ENCODE data around the gene NFE2L1. TPM values are rescaled to one million over a fixed set of nuclear protein-coding genes. Genes with fewer than 3 reads are reported as not detected.
"Not testable (repeated sequence)": the region's sequence is repeated elsewhere in the genome, so short reads cannot be mapped to it uniquely, and the experiment has no call there.

NFE2L1 gene
- total and polyA plus RNA-seq, 4 donors = 87.4 to 148 (median 117) TPM

- WGBS (ENCODE audit: insufficient coverage) = 93% methylated on average over 3 of the region's 12 CpGs
- peaks cover 43% of the 10 kb centered on the region for H3K4me1 ChIP-seq (ENCODE audit: control insufficient read depth, insufficient read depth, low read length)
- no peaks in the 10 kb centered on the region for H3K27me3 ChIP-seq (ENCODE audit: control insufficient read depth, insufficient read depth, low read length)
- no peak overlapping the region for H3K27ac ChIP-seq (ENCODE audit: low read depth, low read length)
- no peaks in the 10 kb centered on the region for H3K36me3 ChIP-seq (ENCODE audit: control insufficient read depth, insufficient read depth, low read length)
- no peak overlapping the region for H3K4me3 ChIP-seq (ENCODE audit: low read depth, low read length)
- DNase-seq (ENCODE audit: low read depth in 4 of 6, low spot score in 6 of 6) = no peak
- no peaks in the 10 kb centered on the region for H3K9me3 ChIP-seq (ENCODE audit: control insufficient read depth, insufficient read depth, low read length)
Measured at GRCh38 chr17:48006936-48007709, 41.0 kb upstream of the NFE2L1 start.

DNA sequence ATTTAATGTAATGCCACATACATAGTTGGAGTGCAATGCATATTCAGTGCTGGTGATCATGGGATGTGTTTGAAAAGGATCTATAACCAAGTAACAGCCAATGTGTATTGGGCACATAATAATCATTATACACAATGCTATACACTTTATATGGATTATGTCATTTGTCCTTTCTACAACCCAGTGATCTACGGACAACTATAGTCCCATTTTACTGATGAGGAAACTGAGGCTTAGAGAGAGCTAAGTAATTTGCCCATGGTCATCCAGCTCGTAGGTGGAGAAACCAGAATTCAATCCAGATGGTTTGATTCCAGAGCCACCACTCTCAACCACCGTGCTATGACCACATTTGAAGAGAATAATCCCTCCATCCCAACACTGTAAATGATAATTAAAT, 38.0 kb upstream of the NFE2L1 start:
- WGBS (ENCODE audit: insufficient coverage) = no CpG with 5 or more reads among the region's 3 CpGs
- Histone ChIP-seq H3K4me1 (ENCODE audit: control insufficient read depth, insufficient read depth, low read length) (peaks cover 40% of the 10 kb centered on the region), H3K27me3 (ENCODE audit: control insufficient read depth, insufficient read depth, low read length) (no peaks in the 10 kb centered on the region), H3K4me3 (ENCODE audit: low read depth, low read length) (no peak overlapping the region), H3K27ac (ENCODE audit: low read depth, low read length) (no peak overlapping the region), H3K9me3 (ENCODE audit: control insufficient read depth, insufficient read depth, low read length) (no peaks in the 10 kb centered on the region), H3K36me3 (ENCODE audit: control insufficient read depth, insufficient read depth, low read length) (no peaks in the 10 kb centered on the region)
- no peak for DNase-seq (ENCODE audit: low read depth in 4 of 6, low spot score in 6 of 6)

GRCh38 chr17:48011405-48012150, 36.6 kb upstream of the NFE2L1 start:
- Histone ChIP-seq H3K27me3 (ENCODE audit: control insufficient read depth, insufficient read depth, low read length) (no peaks in the 10 kb centered on the region), H3K36me3 (ENCODE audit: control insufficient read depth, insufficient read depth, low read length) (no peaks in the 10 kb centered on the region), H3K9me3 (ENCODE audit: control insufficient read depth, insufficient read depth, low read length) (no peaks in the 10 kb centered on the region), H3K27ac (ENCODE audit: low read depth, low read length) (peak overlapping the region; percentile 42), H3K4me1 (ENCODE audit: control insufficient read depth, insufficient read depth, low read length) (peaks cover 40% of the 10 kb centered on the region), H3K4me3 (ENCODE audit: low read depth, low read length) (peak overlapping the region; percentile 40)
- whole genome bisulfite sequencing (ENCODE audit: insufficient coverage) = 0% methylated on average over 12 of the region's 23 CpGs
- DNase-seq (ENCODE audit: low read depth in 4 of 6, low spot score in 6 of 6) = peak in 2 of 6 donors; percentile 60 to 81

DNA sequence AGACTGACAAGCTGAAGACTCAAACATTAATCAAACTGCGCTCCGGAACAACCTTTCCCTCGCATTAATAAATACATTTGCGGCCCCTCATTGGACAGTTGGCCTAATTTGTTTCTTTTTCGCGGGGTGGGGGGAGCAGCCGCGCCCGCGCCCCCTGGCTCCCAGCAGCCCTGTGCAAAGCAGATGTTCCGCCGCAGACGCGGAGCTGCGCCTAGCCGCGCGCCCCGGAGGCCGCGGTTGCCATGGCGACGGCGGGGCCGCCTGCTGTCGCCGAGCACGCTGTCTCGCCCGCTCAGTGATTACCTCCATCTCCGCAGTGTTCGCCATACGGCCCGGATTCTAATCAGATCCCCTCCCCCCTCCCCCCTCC, 36.0 kb upstream of the NFE2L1 start:
- peak overlapping the region; percentile 40 for H3K4me3 ChIP-seq (ENCODE audit: low read depth, low read length)
- peaks cover 40% of the 10 kb centered on the region for H3K4me1 ChIP-seq (ENCODE audit: control insufficient read depth, insufficient read depth, low read length)
- H3K27ac ChIP-seq (ENCODE audit: low read depth, low read length) = no peak overlapping the region
- H3K36me3 ChIP-seq (ENCODE audit: control insufficient read depth, insufficient read depth, low read length) = no peaks in the 10 kb centered on the region
- no peaks in the 10 kb centered on the region for H3K27me3 ChIP-seq (ENCODE audit: control insufficient read depth, insufficient read depth, low read length)
- WGBS (ENCODE audit: insufficient coverage) = 0% methylated on average over 22 of the region's 34 CpGs
- H3K9me3 ChIP-seq (ENCODE audit: control insufficient read depth, insufficient read depth, low read length) = no peaks in the 10 kb centered on the region
- peak in 2 of 6 donors; percentile 95 to 97 for DNase-seq (ENCODE audit: low read depth in 4 of 6, low spot score in 6 of 6)

DNA sequence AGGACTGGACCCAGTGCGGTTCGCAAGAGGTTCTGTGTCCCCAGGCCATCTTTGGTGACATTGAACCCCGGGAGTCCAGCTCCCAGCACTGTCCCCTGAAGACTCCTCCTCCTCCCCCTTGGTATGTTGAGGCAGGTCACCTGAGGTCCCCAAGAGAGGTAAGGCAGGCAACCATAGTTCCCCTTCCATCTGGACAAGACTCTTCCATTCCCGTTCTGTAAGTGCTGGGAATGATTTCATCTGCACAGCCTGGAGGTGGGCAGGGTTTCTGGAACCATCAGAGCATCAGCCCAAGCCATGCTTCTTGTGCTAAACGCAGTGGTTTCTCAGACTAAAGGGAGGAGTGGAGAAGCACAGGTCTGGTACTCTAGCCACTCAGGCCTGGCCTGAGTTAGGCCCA, 35.5 kb upstream of the NFE2L1 start:
- Histone ChIP-seq H3K4me3 (ENCODE audit: low read depth, low read length) (peak overlapping the region; percentile 40), H3K27ac (ENCODE audit: low read depth, low read length) (peak overlapping the region; percentile 58)
- 25% methylated on average over 2 of the region's 5 CpGs for WGBS (ENCODE audit: insufficient coverage)

DNA sequence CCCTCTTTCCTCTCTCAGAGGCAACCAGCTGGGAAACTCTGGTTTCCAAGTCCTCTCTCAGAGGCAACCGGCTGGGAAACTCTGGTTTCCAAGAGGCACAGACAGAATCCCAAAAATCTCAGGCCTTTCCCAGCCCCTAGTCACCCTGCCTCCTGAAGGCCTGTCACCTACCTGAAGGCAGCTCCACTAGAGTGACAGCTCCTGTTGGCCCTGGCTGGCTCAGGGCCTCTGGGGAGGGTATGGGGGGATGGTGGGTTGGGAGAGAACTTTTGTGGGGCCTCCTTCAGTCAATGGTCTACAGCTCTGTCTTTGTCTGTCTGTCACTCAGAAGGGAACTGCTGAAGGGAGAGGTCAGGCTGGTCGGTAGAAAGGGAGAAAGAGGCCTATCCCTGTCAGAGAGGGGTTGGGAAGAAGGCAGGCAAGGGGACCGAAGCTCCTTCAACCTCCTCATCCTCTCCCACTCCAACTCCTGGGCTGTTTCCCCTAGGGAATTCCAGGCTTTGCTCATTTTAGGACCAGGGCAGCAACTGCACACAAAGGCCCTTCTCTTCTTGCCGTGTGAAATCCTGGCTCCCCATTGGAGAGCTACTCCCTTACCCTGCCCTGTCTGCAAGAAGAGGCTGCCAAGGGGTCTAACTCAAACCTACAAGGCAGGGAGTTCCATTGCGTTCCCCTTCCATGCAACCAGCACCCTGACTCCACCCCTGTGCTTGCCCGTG, 34.1 kb upstream of the NFE2L1 start:
- no peak overlapping the region for H3K4me3 ChIP-seq (ENCODE audit: low read depth, low read length)
- no peaks in the 10 kb centered on the region for H3K27me3 ChIP-seq (ENCODE audit: control insufficient read depth, insufficient read depth, low read length)
- no peaks in the 10 kb centered on the region for H3K9me3 ChIP-seq (ENCODE audit: control insufficient read depth, insufficient read depth, low read length)
- H3K4me1 ChIP-seq (ENCODE audit: control insufficient read depth, insufficient read depth, low read length) = peaks cover 45% of the 10 kb centered on the region
- H3K27ac ChIP-seq (ENCODE audit: low read depth, low read length) = peak overlapping the region; percentile 67
- no peaks in the 10 kb centered on the region for H3K36me3 ChIP-seq (ENCODE audit: control insufficient read depth, insufficient read depth, low read length)
- 22% methylated on average over 5 of the region's 6 CpGs for WGBS (ENCODE audit: insufficient coverage)
- DNase-seq (ENCODE audit: low read depth in 4 of 6, low spot score in 6 of 6) = no peak

More for the DNA sequence above, 35.5 kb upstream of the NFE2L1 start:
- Histone ChIP-seq H3K27me3 (ENCODE audit: control insufficient read depth, insufficient read depth, low read length) (no peaks in the 10 kb centered on the region), H3K36me3 (ENCODE audit: control insufficient read depth, insufficient read depth, low read length) (no peaks in the 10 kb centered on the region), H3K9me3 (ENCODE audit: control insufficient read depth, insufficient read depth, low read length) (no peaks in the 10 kb centered on the region), H3K4me1 (ENCODE audit: control insufficient read depth, insufficient read depth, low read length) (peaks cover 40% of the 10 kb centered on the region)
- DNase-seq (ENCODE audit: low read depth in 4 of 6, low spot score in 6 of 6) = peak in 1 of 6 donors; percentile 81

- no peaks in the 10 kb centered on the region for H3K9me3 ChIP-seq (ENCODE audit: control insufficient read depth, insufficient read depth, low read length)
- H3K27ac ChIP-seq (ENCODE audit: low read depth, low read length) = peak overlapping the region; percentile 67
- DNase-seq (ENCODE audit: low read depth in 4 of 6, low spot score in 6 of 6) = peak in 2 of 6 donors; percentile 66 to 99
- no peak overlapping the region for H3K4me3 ChIP-seq (ENCODE audit: low read depth, low read length)
- WGBS (ENCODE audit: insufficient coverage) = 27% methylated on average over 6 of the region's 8 CpGs
- no peaks in the 10 kb centered on the region for H3K27me3 ChIP-seq (ENCODE audit: control insufficient read depth, insufficient read depth, low read length)
- H3K4me1 ChIP-seq (ENCODE audit: control insufficient read depth, insufficient read depth, low read length) = peaks cover 45% of the 10 kb centered on the region
- no peaks in the 10 kb centered on the region for H3K36me3 ChIP-seq (ENCODE audit: control insufficient read depth, insufficient read depth, low read length)
Measured at GRCh38 chr17:48014595-48015111, 33.5 kb upstream of the NFE2L1 start.

GRCh38 chr17:48016112-48016511, 32.0 kb upstream of the NFE2L1 start:
- WGBS (ENCODE audit: insufficient coverage) = 94% methylated on average over 2 of the region's 2 CpGs
- Histone ChIP-seq H3K27me3 (ENCODE audit: control insufficient read depth, insufficient read depth, low read length) (no peaks in the 10 kb centered on the region), H3K4me1 (ENCODE audit: control insufficient read depth, insufficient read depth, low read length) (peaks cover 45% of the 10 kb centered on the region), H3K36me3 (ENCODE audit: control insufficient read depth, insufficient read depth, low read length) (no peaks in the 10 kb centered on the region), H3K4me3 (ENCODE audit: low read depth, low read length) (no peak overlapping the region), H3K27ac (ENCODE audit: low read depth, low read length) (no peak overlapping the region), H3K9me3 (ENCODE audit: control insufficient read depth, insufficient read depth, low read length) (no peaks in the 10 kb centered on the region)
- DNase-seq (ENCODE audit: low read depth in 4 of 6, low spot score in 6 of 6) = no peak

- H3K9me3 ChIP-seq (ENCODE audit: control insufficient read depth, insufficient read depth, low read length); H3K27ac ChIP-seq (ENCODE audit: low read depth, low read length); H3K36me3 ChIP-seq (ENCODE audit: control insufficient read depth, insufficient read depth, low read length); DNase-seq (ENCODE audit: low read depth in 4 of 6, low spot score in 6 of 6); H3K27me3 ChIP-seq (ENCODE audit: control insufficient read depth, insufficient read depth, low read length); H3K4me3 ChIP-seq (ENCODE audit: low read depth, low read length): not testable (repeated sequence)
- H3K4me1 ChIP-seq (ENCODE audit: control insufficient read depth, insufficient read depth, low read length) = peaks cover 32% of the 10 kb centered on the region
- WGBS (ENCODE audit: insufficient coverage) = 100% methylated on average over 1 of the region's 4 CpGs
Measured at GRCh38 chr17:48017817-48018158, 30.4 kb upstream of the NFE2L1 start.
